ENCODE data around the gene PSRC1.
A peak's percentile ranks its signal among the peaks of the same experiment; 100 is the strongest.

The PSRC1 gene

DNA sequence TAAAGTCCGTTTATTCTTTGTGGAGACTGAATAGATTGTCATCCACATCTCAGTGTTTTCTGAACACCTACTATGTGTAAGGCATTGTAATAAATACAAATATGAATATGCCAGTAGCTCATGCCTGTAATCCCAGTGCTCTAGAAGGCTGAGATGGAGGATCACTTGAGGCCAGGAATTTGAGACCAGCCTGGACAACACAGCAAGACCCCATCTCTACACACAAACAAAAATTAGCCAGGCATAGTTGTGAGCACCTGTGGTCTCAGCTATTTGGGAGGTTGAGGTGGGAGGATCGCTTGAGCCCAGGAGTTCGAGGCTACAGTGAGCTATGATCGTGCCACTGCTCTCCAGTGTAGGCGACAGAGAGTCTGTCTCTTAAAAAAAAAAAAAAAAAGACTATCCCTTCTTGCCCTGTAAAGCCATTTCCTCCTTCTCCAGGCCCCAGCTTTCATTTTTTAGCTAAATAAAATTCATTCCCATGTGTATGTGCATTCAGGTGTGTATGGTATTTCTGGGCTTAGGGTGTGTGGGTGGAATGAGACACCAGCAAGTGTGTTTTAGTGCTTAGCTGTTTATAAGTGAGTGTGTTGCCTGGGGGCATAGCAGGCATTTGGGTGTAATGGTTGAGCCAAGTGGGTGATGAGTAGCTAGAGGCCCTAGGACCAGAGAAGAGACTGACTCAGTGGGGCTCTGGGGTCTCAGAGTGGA, 25.8 kb downstream of the PSRC1 start:
- no peak for DNase-seq

DNA sequence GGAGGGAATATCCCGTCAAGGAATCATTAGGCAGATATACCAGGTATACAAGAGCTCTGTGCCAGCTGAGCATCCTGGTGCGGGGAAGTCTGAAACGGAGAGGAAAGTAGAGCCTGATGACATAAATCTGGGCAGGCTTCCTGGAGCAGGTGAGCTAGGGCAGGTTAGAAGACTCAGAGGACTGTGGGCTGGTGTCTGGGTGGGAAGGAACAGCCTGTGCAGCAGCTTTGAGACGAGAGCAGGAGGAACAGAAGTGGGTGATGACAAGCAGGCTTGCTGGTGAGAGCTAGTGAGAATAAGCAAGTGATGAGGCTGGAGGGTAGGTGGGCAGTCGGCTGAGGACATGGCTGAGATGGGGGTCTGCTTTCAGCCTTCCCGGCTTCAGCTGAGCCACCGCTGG, 26.9 kb downstream of the PSRC1 start:
- DNase-seq: no peak

DNA sequence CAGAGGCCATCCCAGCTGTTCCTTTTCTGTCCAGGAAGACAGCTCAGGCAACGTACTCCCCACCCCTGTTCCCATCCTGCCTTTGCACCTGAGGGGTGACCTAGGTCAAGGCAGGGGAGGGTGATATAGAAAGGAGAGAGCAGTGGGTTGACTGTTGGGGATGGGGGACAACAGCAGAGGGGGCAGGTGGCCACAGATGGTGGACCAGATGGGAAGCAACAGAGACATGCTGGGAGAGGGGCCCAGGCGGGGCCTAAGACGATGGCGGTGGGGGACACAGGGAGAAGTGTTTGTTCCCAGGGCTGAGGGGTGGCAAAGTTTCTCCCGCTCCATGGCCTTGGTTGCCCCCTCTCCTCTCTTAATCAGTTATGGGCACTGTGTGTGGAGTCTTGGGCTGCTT, 27.3 kb downstream of the PSRC1 start:
- no peak for DNase-seq

DNA sequence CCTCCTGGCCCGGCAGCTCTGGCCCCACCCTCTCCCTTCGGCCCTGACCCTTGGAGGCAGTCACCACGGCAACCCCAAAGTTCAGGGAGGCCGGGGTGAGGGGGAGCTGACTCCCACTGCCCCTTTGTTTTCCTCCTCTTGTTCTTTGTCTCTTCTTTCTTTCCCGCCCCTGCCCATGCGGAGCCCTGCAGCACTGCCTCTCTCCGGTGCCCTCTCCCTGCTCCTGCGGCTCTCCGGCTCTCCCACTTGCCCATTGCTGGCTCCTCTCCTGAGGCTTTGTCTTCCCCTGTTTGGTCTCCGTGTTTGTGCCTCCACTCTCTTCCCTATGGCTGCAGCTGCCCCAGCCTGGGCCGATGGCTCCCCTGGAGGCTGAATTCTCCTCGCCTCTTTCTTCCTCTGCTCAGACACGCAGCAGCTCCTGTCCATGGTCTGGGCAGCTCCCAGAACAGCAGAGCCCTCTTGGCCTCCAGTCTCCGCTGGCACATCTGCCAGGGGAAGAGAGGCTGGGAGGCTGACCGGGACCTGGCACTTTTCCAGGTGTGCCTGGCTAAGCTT, 27.8 kb downstream of the PSRC1 start:
- DNase-seq: no peak

DNA sequence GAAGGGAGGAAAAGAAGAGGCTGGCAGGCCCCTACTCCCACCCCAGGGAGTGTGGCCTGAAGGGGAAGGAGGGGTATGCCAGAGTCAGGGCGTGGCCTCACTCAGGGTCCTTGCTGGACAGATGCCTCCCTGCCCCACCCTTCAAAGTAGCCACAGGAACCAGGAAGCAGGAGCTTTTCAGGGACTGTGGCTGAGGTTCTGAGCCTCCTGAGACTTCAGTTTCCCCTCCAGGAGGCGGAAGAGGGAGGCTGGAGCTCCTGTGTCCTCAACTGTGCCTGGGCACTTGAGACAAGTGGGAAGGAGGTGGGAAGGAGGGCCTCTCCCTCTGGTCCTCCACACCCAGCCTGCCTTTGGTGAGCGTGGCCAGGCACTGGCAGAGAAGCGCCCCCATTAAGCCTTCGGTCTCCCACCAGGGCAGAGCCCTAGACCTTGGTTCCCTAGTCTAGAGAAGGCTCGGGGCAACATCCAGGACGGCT, 28.3 kb downstream of the PSRC1 start:
- DNase-seq: no peak

DNA sequence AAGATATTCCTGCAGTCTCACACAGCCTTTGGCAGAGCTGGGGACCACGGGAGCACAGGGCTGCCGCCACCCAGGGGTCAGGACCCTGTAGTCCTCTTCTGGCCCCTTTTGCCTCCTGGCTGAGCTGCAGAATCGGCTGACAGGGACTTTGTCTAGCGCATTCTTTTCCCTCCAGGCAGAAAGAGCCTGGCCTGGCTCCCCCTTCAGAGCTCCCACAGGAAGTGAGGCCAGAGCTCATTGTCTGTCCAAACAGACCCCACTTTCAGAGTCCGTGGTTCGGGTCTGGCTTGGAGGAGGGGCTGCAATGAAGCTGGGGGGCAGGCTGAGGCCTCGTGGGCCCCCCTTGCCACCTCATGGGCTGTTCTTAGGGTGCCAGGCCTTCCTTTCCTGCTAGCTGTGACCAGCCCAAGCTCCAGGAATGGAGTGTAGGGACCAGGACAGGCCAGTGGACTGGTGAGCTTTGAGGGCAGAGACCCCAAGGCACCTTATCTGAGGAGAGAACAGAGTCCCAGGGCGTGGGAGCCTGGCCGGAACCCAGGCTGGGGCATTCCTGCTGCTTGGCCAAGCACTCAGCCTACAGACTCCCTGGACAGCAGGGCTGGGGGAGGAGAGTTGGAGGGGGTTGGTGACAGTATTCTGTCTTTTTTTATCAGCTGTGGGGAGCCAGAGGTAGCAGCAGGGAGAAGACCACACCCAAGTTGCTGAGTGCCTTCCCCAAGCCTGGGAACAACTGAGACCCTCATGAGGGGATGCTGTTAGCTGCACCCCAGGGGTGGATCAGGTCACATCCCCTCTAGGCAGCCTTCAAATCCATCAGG, 28.9 kb downstream of the PSRC1 start:
- no peak for DNase-seq

DNA sequence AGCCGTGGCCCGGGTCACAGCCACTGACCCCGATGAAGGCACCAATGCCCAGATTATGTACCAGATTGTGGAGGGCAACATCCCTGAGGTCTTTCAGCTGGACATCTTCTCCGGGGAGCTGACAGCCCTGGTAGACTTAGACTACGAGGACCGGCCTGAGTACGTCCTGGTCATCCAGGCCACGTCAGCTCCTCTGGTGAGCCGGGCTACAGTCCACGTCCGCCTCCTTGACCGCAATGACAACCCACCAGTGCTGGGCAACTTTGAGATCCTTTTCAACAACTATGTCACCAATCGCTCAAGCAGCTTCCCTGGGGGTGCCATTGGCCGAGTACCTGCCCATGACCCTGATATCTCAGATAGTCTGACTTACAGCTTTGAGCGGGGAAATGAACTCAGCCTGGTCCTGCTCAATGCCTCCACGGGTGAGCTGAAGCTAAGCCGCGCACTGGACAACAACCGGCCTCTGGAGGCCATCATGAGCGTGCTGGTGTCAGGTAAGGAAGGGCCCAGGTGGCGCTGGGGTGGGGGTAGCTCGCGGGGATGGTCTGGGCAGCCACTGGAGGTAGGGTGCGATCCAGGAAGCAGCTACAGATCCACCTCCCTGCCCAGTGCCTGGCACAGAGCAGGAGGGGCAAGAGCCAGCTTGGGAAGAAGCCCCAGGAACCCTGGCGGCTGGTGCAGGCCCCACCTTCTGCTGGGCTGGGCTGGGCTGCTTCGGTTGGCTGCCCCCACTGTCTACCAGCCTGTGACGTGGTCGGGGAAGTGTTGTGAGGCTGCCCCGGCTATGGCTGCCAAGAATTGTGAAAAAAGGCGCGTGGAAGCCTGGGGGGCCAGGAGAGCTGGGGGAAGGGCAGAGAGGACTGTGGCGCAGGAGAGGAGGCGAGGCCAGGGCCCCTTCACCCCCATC, 29.8 kb downstream of the PSRC1 start:
- DNase-seq: no peak

DNA sequence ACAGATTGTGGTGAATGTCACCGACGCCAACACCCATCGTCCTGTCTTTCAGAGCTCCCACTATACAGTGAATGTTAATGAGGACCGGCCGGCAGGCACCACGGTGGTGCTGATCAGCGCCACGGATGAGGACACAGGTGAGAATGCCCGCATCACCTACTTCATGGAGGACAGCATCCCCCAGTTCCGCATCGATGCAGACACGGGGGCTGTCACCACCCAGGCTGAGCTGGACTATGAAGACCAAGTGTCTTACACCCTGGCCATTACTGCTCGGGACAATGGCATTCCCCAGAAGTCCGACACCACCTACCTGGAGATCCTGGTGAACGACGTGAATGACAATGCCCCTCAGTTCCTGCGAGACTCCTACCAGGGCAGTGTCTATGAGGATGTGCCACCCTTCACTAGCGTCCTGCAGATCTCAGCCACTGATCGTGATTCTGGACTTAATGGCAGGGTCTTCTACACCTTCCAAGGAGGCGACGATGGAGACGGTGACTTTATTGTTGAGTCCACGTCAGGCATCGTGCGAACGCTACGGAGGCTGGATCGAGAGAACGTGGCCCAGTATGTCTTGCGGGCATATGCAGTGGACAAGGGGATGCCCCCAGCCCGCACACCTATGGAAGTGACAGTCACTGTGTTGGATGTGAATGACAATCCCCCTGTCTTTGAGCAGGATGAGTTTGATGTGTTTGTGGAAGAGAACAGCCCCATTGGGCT, 30.6 kb downstream of the PSRC1 start:
- no peak for DNase-seq

DNA sequence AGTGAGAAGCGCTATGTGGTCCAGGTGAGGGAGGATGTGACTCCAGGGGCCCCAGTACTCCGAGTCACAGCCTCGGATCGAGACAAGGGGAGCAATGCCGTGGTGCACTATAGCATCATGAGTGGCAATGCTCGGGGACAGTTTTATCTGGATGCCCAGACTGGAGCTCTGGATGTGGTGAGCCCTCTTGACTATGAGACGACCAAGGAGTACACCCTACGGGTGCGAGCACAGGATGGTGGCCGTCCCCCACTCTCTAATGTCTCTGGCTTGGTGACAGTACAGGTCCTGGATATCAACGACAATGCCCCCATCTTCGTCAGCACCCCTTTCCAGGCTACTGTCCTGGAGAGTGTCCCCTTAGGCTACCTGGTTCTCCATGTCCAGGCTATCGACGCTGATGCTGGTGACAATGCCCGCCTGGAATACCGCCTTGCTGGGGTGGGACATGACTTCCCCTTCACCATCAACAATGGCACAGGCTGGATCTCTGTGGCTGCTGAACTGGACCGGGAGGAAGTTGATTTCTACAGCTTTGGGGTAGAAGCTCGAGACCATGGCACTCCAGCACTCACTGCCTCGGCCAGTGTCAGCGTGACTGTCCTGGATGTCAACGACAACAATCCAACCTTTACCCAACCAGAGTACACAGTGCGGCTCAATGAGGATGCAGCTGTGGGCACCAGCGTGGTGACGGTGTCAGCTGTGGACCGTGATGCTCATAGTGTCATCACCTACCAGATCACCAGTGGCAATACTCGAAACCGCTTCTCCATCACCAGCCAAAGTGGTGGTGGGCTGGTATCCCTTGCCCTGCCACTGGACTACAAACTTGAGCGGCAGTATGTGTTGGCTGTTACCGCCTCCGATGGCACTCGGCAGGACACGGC, 31.4 kb downstream of the PSRC1 start:
- no peak for DNase-seq

DNA sequence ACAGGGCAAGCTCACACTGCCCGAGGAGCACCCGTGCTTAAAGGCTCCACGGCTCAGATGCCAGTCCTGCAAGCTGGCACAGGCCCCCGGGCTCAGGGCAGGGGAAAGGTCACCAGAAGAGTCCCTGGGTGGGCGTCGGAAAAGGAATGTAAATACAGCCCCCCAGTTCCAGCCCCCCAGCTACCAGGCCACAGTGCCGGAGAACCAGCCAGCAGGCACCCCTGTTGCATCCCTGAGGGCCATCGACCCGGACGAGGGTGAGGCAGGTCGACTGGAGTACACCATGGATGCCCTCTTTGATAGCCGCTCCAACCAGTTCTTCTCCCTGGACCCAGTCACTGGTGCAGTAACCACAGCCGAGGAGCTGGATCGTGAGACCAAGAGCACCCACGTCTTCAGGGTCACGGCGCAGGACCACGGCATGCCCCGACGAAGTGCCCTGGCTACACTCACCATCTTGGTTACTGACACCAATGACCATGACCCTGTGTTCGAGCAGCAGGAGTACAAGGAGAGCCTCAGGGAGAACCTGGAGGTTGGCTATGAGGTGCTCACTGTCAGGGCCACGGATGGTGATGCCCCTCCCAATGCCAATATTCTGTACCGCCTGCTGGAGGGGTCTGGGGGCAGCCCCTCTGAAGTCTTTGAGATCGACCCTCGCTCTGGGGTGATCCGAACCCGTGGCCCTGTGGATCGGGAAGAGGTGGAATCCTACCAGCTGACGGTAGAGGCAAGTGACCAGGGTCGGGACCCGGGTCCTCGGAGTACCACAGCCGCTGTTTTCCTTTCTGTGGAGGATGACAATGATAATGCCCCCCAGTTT, 32.3 kb downstream of the PSRC1 start:
- no peak for DNase-seq

DNA sequence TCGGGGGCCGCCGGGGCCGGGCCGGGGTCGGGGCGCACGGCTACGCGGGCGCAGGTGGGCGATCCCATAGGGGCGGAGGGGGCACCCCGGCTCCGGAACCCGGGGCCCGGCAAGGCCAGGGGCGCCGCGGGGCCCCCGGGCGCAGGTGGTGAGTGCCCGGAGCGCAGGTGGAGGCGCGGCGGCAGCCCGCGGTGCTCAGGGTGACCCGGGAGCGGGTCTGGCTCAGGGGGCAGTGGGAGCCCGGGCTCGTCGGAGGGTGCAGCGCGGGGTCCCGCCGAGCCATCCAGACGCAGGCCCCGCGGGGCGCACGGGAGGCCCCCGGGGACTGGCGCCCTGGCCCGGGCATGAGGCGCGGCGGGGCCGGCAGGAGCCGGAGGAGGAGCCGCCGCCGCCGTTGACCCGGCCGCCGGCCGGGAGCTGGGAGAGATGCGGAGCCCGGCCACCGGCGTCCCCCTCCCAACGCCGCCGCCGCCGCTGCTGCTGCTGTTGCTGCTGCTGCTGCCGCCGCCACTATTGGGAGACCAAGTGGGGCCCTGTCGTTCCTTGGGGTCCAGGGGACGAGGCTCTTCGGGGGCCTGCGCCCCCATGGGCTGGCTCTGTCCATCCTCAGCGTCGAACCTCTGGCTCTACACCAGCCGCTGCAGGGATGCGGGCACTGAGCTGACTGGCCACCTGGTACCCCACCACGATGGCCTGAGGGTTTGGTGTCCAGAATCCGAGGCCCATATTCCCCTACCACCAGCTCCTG, 33.1 kb downstream of the PSRC1 start:
- no peak for DNase-seq

DNA sequence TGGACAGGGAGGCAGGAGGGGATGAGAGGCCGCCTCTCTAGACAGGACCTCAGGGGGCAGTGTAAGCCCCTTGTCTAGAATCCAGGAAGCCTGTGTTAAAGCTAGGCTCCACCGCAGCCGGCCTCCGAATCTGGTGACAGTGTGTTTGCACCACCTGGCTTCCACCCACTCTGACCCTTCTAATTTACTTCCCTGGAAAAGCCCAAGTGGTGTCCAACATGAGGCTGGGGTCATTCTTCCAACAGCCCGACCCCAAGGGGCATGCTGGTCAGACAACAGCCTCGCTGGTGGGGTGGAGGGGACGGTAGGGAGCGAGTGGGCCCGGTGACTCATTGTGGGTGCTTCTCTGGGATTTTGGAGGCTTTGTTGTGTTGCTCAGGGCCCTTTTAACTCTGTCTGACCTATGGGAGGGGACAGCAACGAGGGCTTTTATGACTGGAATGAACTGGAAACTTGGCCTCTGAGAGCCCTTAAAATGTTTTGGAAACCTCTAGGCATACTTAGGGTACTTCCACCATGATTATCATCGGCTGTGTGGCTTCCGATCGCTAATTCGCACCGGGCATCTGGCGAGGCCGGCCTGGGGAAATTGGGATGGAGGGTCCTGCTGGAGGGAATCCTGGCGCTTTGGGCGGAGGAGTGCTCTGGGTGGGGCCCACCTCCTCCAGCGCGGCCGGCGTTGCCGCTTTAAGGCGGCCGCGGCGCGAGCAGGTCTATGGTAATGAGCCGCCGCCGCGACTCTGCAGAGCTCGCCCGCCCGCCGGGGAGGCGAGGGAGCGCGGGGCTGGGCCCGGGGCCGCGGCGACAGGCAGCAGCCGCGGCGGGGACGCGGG, 33.9 kb downstream of the PSRC1 start, which contains the start of gene CELSR2:
Gene CELSR2, plus strand, starts transcription at position 743 of the 833 bp plus-strand sequence. CDS start 541 bp downstream, outside the sequence.
- DNase-seq: peak; percentile 67

DNA sequence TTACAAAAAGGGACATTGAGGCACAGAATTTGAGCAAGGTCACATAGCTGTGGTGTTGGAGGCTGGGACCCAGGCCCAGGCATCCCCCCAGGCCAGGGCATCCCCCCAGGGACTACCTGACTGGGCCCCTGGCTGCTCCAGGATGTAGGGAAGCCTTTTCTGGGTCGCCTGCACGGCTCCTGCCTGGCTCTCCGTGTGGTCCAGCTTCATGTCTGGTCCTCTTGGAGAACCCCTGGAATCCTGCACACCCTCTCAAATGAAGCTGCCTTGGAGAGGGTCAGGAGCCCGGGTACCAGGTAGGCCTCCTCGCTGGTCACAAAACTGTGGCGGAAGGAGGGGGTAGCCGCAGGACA, 34.5 kb downstream of the PSRC1 start:
- no peak for DNase-seq

DNA sequence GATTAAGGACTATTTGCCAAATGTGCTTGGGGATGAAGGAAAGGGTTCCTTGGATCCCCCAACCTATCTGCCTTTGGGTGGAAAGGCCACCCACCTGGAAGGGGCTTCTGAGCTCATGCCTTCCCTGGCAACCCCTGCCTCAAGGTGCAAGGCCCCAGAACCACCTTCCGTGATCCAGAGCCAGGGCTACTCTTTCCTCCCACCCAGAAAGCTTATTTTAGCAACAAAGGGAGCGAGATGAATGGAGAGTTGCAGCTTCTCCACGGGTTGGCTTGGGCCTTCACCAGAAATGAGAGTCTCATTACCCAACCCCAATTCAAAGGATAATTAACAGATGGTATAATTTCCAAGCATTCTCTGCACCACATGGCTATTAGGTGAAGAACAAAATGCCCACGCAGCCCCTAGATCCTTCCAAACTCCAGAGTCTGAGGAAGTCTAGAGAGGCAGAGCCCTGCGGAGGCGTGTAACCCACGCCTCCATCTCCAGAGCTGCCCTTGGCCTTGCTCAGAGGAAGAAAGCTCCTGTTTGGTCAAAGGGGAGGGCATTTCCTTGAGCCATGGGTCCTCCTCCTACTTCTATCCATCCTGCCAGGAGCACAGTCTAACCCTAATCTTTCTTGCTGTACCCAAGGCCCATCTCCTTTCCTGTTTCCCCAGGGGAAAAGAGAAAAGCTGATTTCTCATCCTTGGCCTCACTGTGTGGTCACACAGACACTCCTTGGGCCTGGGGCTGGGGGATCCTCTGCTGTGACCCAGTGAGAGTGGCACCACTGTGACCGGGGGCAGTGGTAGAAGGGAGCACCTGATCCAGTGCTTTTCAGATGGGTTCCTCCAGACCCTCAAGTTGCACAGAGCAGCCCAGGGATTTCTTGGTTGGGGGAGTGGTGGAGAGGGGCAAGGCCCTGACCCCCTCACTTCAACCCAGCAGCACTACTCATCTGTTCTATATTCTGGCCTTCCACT, 35.3 kb downstream of the PSRC1 start:
- DNase-seq: no peak

DNA sequence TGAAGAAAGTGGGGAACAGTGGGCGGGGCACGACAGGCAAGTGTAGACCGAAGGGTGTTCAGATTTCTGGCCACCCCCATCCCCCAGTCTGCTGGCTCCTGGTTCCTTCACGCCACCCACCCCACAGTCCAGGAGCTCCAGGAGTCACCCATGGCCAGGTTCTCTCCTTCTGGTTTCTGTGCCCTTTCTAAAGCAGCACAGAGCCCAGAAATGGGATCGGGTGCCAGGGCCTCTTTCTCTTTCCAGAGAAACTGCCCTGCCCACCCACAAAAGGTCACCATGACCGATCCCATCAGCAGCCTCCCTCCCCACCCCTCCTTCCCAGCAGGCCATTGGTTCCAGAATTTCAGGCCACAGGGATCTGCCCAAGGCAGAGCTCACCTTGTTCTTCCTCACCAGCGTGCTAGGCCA, 36.8 kb downstream of the PSRC1 start:
- no peak for DNase-seq

DNA sequence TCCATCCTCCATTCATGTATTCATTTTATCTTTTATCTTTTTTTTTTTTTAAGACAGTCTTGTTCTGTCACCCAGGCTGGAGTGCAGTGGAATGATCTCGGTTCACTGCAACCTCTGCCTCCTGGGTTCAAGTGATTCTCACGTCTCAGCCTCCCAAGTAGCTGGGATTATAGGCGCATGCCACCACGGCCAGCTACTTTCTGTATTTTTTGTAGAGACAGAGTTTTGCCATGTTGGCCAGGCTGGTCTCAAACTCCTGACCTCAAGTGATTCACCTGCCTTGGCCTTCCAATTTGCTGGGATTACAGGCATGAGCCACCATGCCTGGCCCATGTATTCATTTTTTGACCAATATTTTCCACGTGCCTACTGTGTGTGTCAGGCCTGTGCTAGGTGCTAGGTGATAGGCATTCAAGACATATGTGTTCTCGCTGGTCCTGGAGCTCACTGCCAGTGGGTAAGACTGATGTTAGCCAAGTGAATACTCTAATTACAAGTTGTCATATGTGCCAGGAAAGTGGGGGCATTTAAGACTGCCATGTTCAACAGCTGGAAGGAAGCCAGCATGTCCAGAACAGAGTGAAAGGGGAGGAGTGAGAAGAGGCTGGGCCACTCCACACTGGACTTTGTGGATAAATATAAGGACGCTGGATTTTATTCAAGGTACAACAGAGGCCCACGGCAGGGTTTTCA, 38.9 kb downstream of the PSRC1 start:
- no peak for DNase-seq

DNA sequence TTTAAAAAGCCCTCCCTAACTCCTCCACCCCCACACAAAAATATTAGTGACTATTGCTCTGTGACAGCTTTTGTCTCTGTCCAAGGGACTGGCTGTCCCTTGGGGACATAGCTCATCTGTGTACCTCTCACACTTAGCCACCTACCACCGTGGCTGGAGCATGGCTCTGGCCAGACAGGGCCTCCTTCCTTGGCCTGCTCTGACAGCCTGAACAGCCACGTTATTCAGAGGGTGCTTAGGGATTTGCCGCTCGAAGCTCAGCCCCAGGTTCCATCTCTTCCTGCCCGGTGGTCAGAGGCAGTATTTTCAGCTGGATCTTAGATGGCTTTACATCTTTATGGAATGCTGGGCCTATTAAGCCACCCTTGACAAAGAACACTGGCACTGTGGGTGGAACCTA, 39.7 kb downstream of the PSRC1 start:
- DNase-seq: no peak
